ENCODE results near the gene ZNHIT6. TPM values are rescaled to one million over a fixed set of nuclear protein-coding genes. Genes with fewer than 3 reads are reported as not detected.
"Not testable (repeated sequence)": the region's sequence is repeated elsewhere in the genome, so short reads cannot be mapped to it uniquely, and the experiment has no call there.

Gene ZNHIT6
- polyA plus RNA-seq (2014; cell fraction: cytosol; rRNA removed), result 6.4 and 10.7 TPM in 2 replicates
- polyA plus RNA-seq (2014; cell fraction: nucleus; rRNA removed), result 6.7 and 8.8 TPM in 2 replicates

GRCh38 chr1:85707990-85708828, at the start of gene ZNHIT6:
TSS of gene ZNHIT6 (minus strand) at chr1:85708433. CDS start at chr1:85708284, 149 bp downstream.
- DNase-seq (ENCODE audit: low spot score), result peak; percentile 95

GRCh38 chr1:85756864-85757263, 48.6 kb upstream of the ZNHIT6 start:
- no peak for DNase-seq (ENCODE audit: low spot score)

- no peak for DNase-seq (ENCODE audit: low spot score)
Measured at GRCh38 chr1:85748120-85748519, 39.9 kb upstream of the ZNHIT6 start.

- no peak for DNase-seq (ENCODE audit: low spot score)
Measured at GRCh38 chr1:85746777-85747176, 38.5 kb upstream of the ZNHIT6 start.

GRCh38 chr1:85743814-85744213, 35.6 kb upstream of the ZNHIT6 start:
- no peak for DNase-seq (ENCODE audit: low spot score)

GRCh38 chr1:85734931-85735330, 26.7 kb upstream of the ZNHIT6 start:
- no peak for DNase-seq (ENCODE audit: low spot score)

- no peak for DNase-seq (ENCODE audit: low spot score)
Measured at GRCh38 chr1:85718678-85719340, 10.6 kb upstream of the ZNHIT6 start.

GRCh38 chr1:85714418-85715114, 6.3 kb upstream of the ZNHIT6 start:
- not testable (repeated sequence) for DNase-seq (ENCODE audit: low spot score)

- no peak for DNase-seq (ENCODE audit: low spot score)
Measured at GRCh38 chr1:85708829-85709227, 595 bp upstream of the ZNHIT6 start.

GRCh38 chr1:85707267-85707989, 805 bp downstream of the ZNHIT6 start:
- no peak for DNase-seq (ENCODE audit: low spot score)

GRCh38 chr1:85705940-85706339, 2.3 kb downstream of the ZNHIT6 start:
- DNase-seq (ENCODE audit: low spot score), result no peak

GRCh38 chr1:85700422-85700821, 7.8 kb downstream of the ZNHIT6 start:
- no peak for DNase-seq (ENCODE audit: low spot score)

GRCh38 chr1:85697895-85698294, 10.3 kb downstream of the ZNHIT6 start:
- DNase-seq (ENCODE audit: low spot score), result no peak

GRCh38 chr1:85692730-85693314, 15.4 kb downstream of the ZNHIT6 start:
- DNase-seq (ENCODE audit: low spot score), result no peak

- no peak for DNase-seq (ENCODE audit: low spot score)
Measured at GRCh38 chr1:85689775-85690404, 18.3 kb downstream of the ZNHIT6 start.

GRCh38 chr1:85683292-85684025, 24.8 kb downstream of the ZNHIT6 start:
- no peak for DNase-seq (ENCODE audit: low spot score)

GRCh38 chr1:85681087-85681486, 27.1 kb downstream of the ZNHIT6 start:
- no peak for DNase-seq (ENCODE audit: low spot score)

GRCh38 chr1:85678193-85678592, 30.0 kb downstream of the ZNHIT6 start:
- no peak for DNase-seq (ENCODE audit: low spot score)

GRCh38 chr1:85677656-85678055, 30.6 kb downstream of the ZNHIT6 start:
- no peak for DNase-seq (ENCODE audit: low spot score)
